AG04450 (cell line): ENCODE data around the gene PKNOX2. TPM values are rescaled to one million over a fixed set of nuclear protein-coding genes. Genes with fewer than 3 reads are reported as not detected.

ENCODE experiments used
- CTCF ChIA-PET: fragments of 300-600, 350-600 bp; formaldehyde crosslinking; extraction: SDS; loops from one replicate; lab custom pipeline; 2022; ENCODE audit warnings: antibody characterized with exemption, inconsistent platforms; lab: Charles Lee
- POLR2A ChIA-PET: fragments of 350-600 bp; formaldehyde crosslinking; extraction: SDS; loops from one replicate; lab custom pipeline; 2021; ENCODE audit warnings: antibody characterized with exemption, inconsistent platforms; lab: Yijun Ruan, JAX
- DNase-seq: peaks from one replicate; pipeline ENCODE4 v3.0.0-alpha.2; 2011; ENCODE audit warnings: low read depth, low spot score
- H3K27ac ChIP-seq: one replicate; pipeline ENCODE4 v1.5.1; 2012; ENCODE audit warnings: low read depth, low read length, control low read depth
- H3K27me3 ChIP-seq: one replicate; pipeline ENCODE4 v1.6.0; 2012; ENCODE audit warnings: low read length; ENCODE audit not compliant: control insufficient read depth, insufficient read depth
- H3K4me3 ChIP-seq: 2 replicates; pipeline ENCODE4 v1.5.1; 2011; ENCODE audit warnings: mild to moderate bottlenecking, low read depth, low read length, control low read depth
- H3K9me3 ChIP-seq: 2 replicates; pipeline ENCODE4 v1.5.1; 2012; ENCODE audit warnings: low read length; ENCODE audit not compliant: control insufficient read depth, insufficient read depth
- CTCF ChIP-seq: IDR thresholded peaks from 2 replicates; pipeline ENCODE4 v1.5.1; 2011; ENCODE audit warnings: low read depth, low read length, control low read depth, inconsistent platforms
- polyA plus RNA-seq: library from polyadenylated mRNA; depleted of rRNA; stranded (reverse); fragments of >200 nt; gene quantifications from 2 replicates; pipeline ENCODE4 v1.2.3, GENCODE V29; 2011

PKNOX2 gene
- polyA plus RNA-seq, 1 experiment, result 3.0 TPM

GRCh38 chr11:125258291-125259032 is 93.9 kb downstream of the PKNOX2 start:
- H3K27ac ChIP-seq, result no peak overlapping the region
- CTCF ChIA-PET, result interaction anchor here (2.4 kb wide), 1 partner anchor 87 kb away, joined by 7 read pairs; no protein-coding TSS in a partner anchor
- no peak for TF ChIP-seq CTCF
- no peaks in the 10 kb centered on the region for H3K9me3 ChIP-seq
- POLR2A ChIA-PET, result no interaction called here
- no peak overlapping the region for H3K4me3 ChIP-seq
- H3K27me3 ChIP-seq, result no peaks in the 10 kb centered on the region
- DNase-seq, result no peak

GRCh38 chr11:125261588-125261987 is 97.0 kb downstream of the PKNOX2 start:
- no peak for DNase-seq
- H3K9me3 ChIP-seq, result no peaks in the 10 kb centered on the region
- POLR2A ChIA-PET, result no interaction called here
- CTCF ChIA-PET, result no interaction called here
- H3K4me3 ChIP-seq, result no peak overlapping the region
- H3K27me3 ChIP-seq, result no peaks in the 10 kb centered on the region
- TF ChIP-seq CTCF, result no peak
- no peak overlapping the region for H3K27ac ChIP-seq

- ChIA-PET POLR2A (interaction anchor here (0.5 to 1.7 kb wide), 7 partner anchors 15 to 97 kb away, joined by 3 to 11 read pairs (median 6); partner anchors contain the start of gene PKNOX2), CTCF (interaction anchor here (1.2 kb wide), 1 partner anchor 86 kb away, joined by 4 read pairs; no protein-coding TSS in a partner anchor)
- DNase-seq, result no peak
- peak overlapping the region; percentile 99 for H3K27ac ChIP-seq
- no peak overlapping the region for H3K4me3 ChIP-seq
- H3K27me3 ChIP-seq, result no peaks in the 10 kb centered on the region
- H3K9me3 ChIP-seq, result no peaks in the 10 kb centered on the region
- TF ChIP-seq CTCF, result no peak
These were observed 97.8 kb downstream of the PKNOX2 start for GRCh38 chr11:125262194-125262829.

- DNase-seq, result no peak
- CTCF ChIA-PET, result interaction anchor here (1.2 to 1.4 kb wide), 2 partner anchors 81 to 86 kb away, joined by 3 to 4 read pairs; no protein-coding TSS in a partner anchor
These were observed 98.3 kb downstream of the PKNOX2 start for GRCh38 chr11:125262830-125263218.

More at GRCh38 chr11:125262830-125263218, 98.3 kb downstream of the PKNOX2 start:
- POLR2A ChIA-PET, result interaction anchor here (0.5 to 1.8 kb wide), 15 partner anchors 9 to 200 kb away, joined by 3 to 11 read pairs (median 5); partner anchors contain the start of genes PKNOX2 and SLC37A2
- Histone ChIP-seq H3K4me3 (no peak overlapping the region), H3K27ac (peak overlapping the region; percentile 99), H3K27me3 (no peaks in the 10 kb centered on the region), H3K9me3 (no peaks in the 10 kb centered on the region)
- TF ChIP-seq CTCF, result peak; percentile 2; the same call in 1 of the 2 replicates
